Gastrocnemius medialis (tissue), 4 donors: ENCODE data around the gene RRBP1. TPM values are rescaled to one million over a fixed set of nuclear protein-coding genes. Genes with fewer than 3 reads are reported as not detected.

Experiments
- ATAC-seq, 2 donors: fragments of 150-250 bp; one replicate each; pipeline ENCODE4 v1.9.1; 2016
- DNase-seq, 2 donors: peaks; one replicate each; pipeline ENCODE4 v3.0.0-alpha.2; 2019
- H3K27ac ChIP-seq, 4 donors: fragments of 200-600 bp; sonication (generic); 1 replicate in 1 of 4; 2 replicates in 3 of 4; pipeline ENCODE4 v1.5.1; 2016 to 2018; ENCODE audit warnings: mild to moderate bottlenecking in 2 of 4, moderate library complexity in 1 of 4
- H3K27me3 ChIP-seq, 3 donors: fragments of 200-600 bp; sonication (generic) in 2 of 3; 1 replicate in 1 of 3; 2 replicates in 2 of 3; pipeline versions ENCODE4 v1.5.1 to v1.6.0; 2016 to 2019; ENCODE audit warnings: mild to moderate bottlenecking in 1 of 3, moderate library complexity in 1 of 3
- H3K36me3 ChIP-seq, 2 donors: fragments of 200-600 bp; sonication (generic) in 1 of 2; one replicate each; pipeline ENCODE4 v1.5.1; 2017 to 2018
- H3K4me1 ChIP-seq, 2 donors: fragments of 200-600 bp; sonication (generic) in 1 of 2; one replicate each; pipeline ENCODE4 v1.5.1; 2016 to 2017; ENCODE audit warnings: mild to moderate bottlenecking in 2 of 2
- H3K4me3 ChIP-seq, 4 donors: fragments of 200-600 bp; sonication (generic) in 3 of 4; 1 replicate in 1 of 4; 2 replicates in 3 of 4; pipeline ENCODE4 v1.5.1; 2016 to 2019; ENCODE audit warnings: mild to moderate bottlenecking in 2 of 4
- H3K9me3 ChIP-seq, 3 donors: fragments of 200-600 bp; sonication (generic) in 2 of 3; 1 replicate in 1 of 3; 2 replicates in 2 of 3; pipeline ENCODE4 v1.5.1; 2016 to 2019
- CTCF ChIP-seq, 5 experiments: fragments of 450-650 bp in 3 of 5; fragments of 200-600 bp in 2 of 5; sonication (generic) in 2 of 5; IDR thresholded peaks in 4 of 5; conservative IDR thresholded peaks in 1 of 5; 1 replicate in 4 of 5; 2 replicates in 1 of 5; pipeline ENCODE4 v1.5.1; 2016 to 2019; ENCODE audit warnings: antibody characterized with exemption in 5 of 5, mild to moderate bottlenecking in 3 of 5, moderate library complexity in 3 of 5
- POLR2A ChIP-seq, 2 donors: fragments of 450-650 bp; IDR thresholded peaks; one replicate each; pipeline ENCODE4 v1.6.1; 2017; ENCODE audit warnings: antibody characterized with exemption in 2 of 2, mild to moderate bottlenecking in 2 of 2, moderate library complexity in 2 of 2
- in situ Hi-C, 4 donors: fragments of 200-750 bp; cut with MboI; loops; one replicate each; pipeline versions ENCODE4 v1.15.0 to v1.8.0; 2017; ENCODE audit warnings: low sequenced_read_pairs in 4 of 4
- intact Hi-C: fragments of 100-400 bp; cut with DNase I; formaldehyde crosslinking; loops from one replicate; pipeline ENCODE4 v1.15.1; 2023; ENCODE audit warnings: low total_unique reads
- total RNA-seq, 4 donors: library from RNA; depleted of rRNA; stranded (reverse); fragments of >200 nt; gene quantifications; one replicate each; pipeline versions ENCODE4 v1.1.0 to v1.2.3, GENCODE V29; 2016

Gene RRBP1
- 10 to 100 TPM; 14.1 to 22.7 (median 17.9) TPM for total RNA-seq

DNA sequence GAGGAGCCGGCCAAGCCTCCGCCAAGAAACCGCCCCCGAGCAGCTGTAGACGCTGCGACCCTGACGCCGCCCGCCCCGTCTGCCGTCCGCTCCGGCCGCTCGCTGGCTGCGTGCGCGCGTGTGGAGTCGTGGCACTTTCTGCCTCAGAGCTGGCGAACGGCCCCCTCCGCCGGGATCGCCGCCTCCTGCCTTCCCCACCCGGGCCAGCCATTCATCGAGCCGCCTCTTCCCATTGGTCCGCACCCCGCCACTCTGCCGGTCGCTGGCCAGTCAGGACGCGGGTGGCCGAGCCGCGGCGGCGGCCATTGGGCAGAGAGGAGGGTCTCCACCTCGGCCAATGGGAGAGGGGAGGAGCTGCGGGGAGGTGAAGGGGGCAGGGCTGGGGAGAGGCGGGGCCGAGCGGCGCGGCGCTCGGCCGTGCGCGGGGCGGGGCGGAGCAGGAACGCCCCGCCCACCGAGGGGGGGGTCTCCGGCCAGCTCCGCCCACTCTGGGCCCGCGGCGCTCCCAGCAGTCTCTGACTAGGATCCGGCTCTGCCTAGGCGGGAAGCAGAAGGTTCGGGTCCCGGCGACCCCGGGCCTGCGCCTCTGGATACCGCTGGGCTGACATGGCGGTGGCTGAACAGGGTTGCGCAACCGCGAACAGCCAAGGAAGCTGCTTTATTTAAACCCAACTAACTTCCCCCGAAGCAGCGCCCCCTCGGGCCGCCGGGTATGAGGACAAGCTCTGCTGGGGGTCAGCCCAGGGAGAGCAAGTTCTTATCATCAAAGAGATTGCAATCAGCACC lies at the start of gene RRBP1:
RRBP1 (minus strand) TSS at position 140 of the 786 bp plus-strand sequence. CDS start 21,735 bp downstream, outside the sequence.
- peak within 1 kb of the TSS; percentile 82 to 86 (median 84) for H3K27ac ChIP-seq
- DNase-seq: peak; percentile 98
- in situ Hi-C loops: loop anchor here in 2 of 4 donors (25.0 kb wide), 4 partner anchors 105 to 605 kb away; partner anchors contain the start of gene ZNF133 (in 1 of the 2)
- intact Hi-C loops: loop anchor here (1.0 to 10.0 kb wide), 5 partner anchors 112 to 453 kb away; partner anchors contain the start of genes DSTN, KAT14, MGME1 and PET117
- peak; percentile 60 to 76 (median 66) for TF ChIP-seq CTCF (IDR thresholded peaks at IDR 0.05 in 4 of 5, conservative IDR thresholded peaks at IDR 0.05 in 1 of 5)
- TF ChIP-seq POLR2A (IDR thresholded peaks at IDR 0.05): peak; percentile 80 to 93
- peak within 1 kb of the TSS; percentile 68 to 80 (median 76) for H3K4me3 ChIP-seq
- H3K4me1 ChIP-seq: peaks cover 7 to 13% of the 10 kb centered on the region in 2 donors
- no peaks in the 10 kb centered on the region for H3K36me3 ChIP-seq
- peak; percentile 76 to 83 for ATAC-seq
- no peaks in the 10 kb centered on the region for H3K27me3 ChIP-seq
- H3K9me3 ChIP-seq: no peaks in the 10 kb centered on the region

DNA sequence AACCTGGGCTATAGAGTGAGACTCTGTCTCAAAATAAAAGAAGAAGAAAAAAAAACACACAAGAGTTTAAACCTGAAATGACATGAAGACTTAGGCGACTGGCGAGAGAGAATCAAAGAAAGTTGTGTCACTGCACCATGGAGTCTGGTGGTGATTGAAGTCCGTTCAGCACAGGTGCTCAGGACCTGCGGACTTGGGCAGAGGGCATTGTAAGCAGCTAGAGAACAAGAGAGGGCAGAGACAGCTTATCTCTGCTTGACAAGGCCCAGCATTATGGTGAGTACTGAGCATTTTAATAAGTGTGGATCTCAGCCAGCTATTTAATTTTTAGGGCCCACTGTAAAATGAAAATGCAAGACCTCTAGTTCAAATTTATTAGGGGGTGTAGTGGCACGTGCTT lies 49.2 kb upstream of the RRBP1 start:
- no peak for TF ChIP-seq POLR2A (IDR thresholded peaks at IDR 0.05)
- TF ChIP-seq CTCF (IDR thresholded peaks at IDR 0.05 in 4 of 5, conservative IDR thresholded peaks at IDR 0.05 in 1 of 5): no peak
- Histone ChIP-seq H3K9me3 (no peaks in the 10 kb centered on the region), H3K27ac (no peak overlapping the region), H3K27me3 (no peaks in the 10 kb centered on the region), H3K4me3 (no peak overlapping the region), H3K4me1 (no peaks in the 10 kb centered on the region), H3K36me3 (no peaks in the 10 kb centered on the region)
- DNase-seq (no peak), ATAC-seq (no peak)
- in situ Hi-C loops: no loop called here
- intact Hi-C loops: no loop called here

GRCh38 chr20:17730071-17730470 lies 48.0 kb upstream of the RRBP1 start:
- Histone ChIP-seq H3K27ac (no peak overlapping the region), H3K36me3 (no peaks in the 10 kb centered on the region), H3K27me3 (no peaks in the 10 kb centered on the region), H3K4me1 (no peaks in the 10 kb centered on the region), H3K4me3 (no peak overlapping the region), H3K9me3 (no peaks in the 10 kb centered on the region)
- in situ Hi-C loops (no loop called here), intact Hi-C loops (no loop called here)
- ATAC-seq (no peak), DNase-seq (no peak)
- TF ChIP-seq POLR2A (IDR thresholded peaks at IDR 0.05): no peak
- TF ChIP-seq CTCF (IDR thresholded peaks at IDR 0.05 in 4 of 5, conservative IDR thresholded peaks at IDR 0.05 in 1 of 5): no peak

- no peaks in the 10 kb centered on the region for H3K9me3 ChIP-seq
- no peak for TF ChIP-seq CTCF (IDR thresholded peaks at IDR 0.05 in 4 of 5, conservative IDR thresholded peaks at IDR 0.05 in 1 of 5)
- no peak for TF ChIP-seq POLR2A (IDR thresholded peaks at IDR 0.05)
- no peaks in the 10 kb centered on the region for H3K36me3 ChIP-seq
- no peak for ATAC-seq
- in situ Hi-C loops (no loop called here), intact Hi-C loops (no loop called here)
- H3K4me1 ChIP-seq: no peaks in the 10 kb centered on the region
- no peak overlapping the region for H3K4me3 ChIP-seq
- no peaks in the 10 kb centered on the region for H3K27me3 ChIP-seq
- no peak for DNase-seq
- H3K27ac ChIP-seq: no peak overlapping the region
These were observed 46.0 kb upstream of the RRBP1 start for GRCh38 chr20:17728074-17728473.
